Immature natural killer cell (primary cell): Measurements from ENCODE around the gene ZNF471. TPM values are rescaled to one million over a fixed set of nuclear protein-coding genes. Genes with fewer than 3 reads are reported as not detected.
A peak's percentile ranks its signal among the peaks of the same experiment; 100 is the strongest.

ENCODE experiments used
- DNase-seq, 3 donors: peaks; one replicate each; pipeline ENCODE4 v3.0.0; 2022; ENCODE audit warnings: mixed read lengths in 1 of 3
- H3K27ac Mint-ChIP-seq, 6 donors: one replicate each; pipeline ENCODE4 v1.8.0; 2020; ENCODE audit warnings: mixed read lengths in 6 of 6, mild to moderate bottlenecking in 5 of 6, inconsistent platforms in 4 of 6, moderate library complexity in 3 of 6
- H3K27me3 Mint-ChIP-seq, 3 donors: one replicate each; pipeline ENCODE4 v1.8.0; 2020 to 2021; ENCODE audit warnings: low read depth in 3 of 3, mild to moderate bottlenecking in 3 of 3, mixed read lengths in 3 of 3, moderate library complexity in 3 of 3, inconsistent platforms in 1 of 3
- H3K36me3 Mint-ChIP-seq, 3 donors: one replicate each; pipeline ENCODE4 v1.8.0; 2020; ENCODE audit warnings: mixed read lengths in 3 of 3, inconsistent platforms in 2 of 3, mild to moderate bottlenecking in 2 of 3
- H3K4me1 Mint-ChIP-seq, 2 donors: one replicate each; pipeline ENCODE4 v1.8.0; 2020; ENCODE audit warnings: inconsistent platforms in 2 of 2, mild to moderate bottlenecking in 2 of 2, mixed read lengths in 2 of 2, moderate library complexity in 1 of 2
- H3K4me3 Mint-ChIP-seq, 5 donors: one replicate each; pipeline ENCODE4 v1.8.0; 2020; ENCODE audit warnings: mild to moderate bottlenecking in 5 of 5, mixed read lengths in 5 of 5, inconsistent platforms in 3 of 5, moderate library complexity in 3 of 5
- H3K9me3 Mint-ChIP-seq, 6 donors: one replicate each; pipeline ENCODE4 v1.8.0; 2020; ENCODE audit warnings: mild to moderate bottlenecking in 6 of 6, mixed read lengths in 6 of 6, inconsistent platforms in 4 of 6, moderate library complexity in 3 of 6
- polyA plus RNA-seq, 3 donors: library from polyadenylated mRNA; unstranded; fragments of 300-500 nt; fragmentation: Illumina TruSeq; gene quantifications; one replicate each; pipeline ENCODE4 v1.2.3, GENCODE V29; 2021

The ZNF471 gene
- polyA plus RNA-seq, 3 donors from 2014 or later, result 0.28 to 0.40 TPM; not detected in 1

DNA sequence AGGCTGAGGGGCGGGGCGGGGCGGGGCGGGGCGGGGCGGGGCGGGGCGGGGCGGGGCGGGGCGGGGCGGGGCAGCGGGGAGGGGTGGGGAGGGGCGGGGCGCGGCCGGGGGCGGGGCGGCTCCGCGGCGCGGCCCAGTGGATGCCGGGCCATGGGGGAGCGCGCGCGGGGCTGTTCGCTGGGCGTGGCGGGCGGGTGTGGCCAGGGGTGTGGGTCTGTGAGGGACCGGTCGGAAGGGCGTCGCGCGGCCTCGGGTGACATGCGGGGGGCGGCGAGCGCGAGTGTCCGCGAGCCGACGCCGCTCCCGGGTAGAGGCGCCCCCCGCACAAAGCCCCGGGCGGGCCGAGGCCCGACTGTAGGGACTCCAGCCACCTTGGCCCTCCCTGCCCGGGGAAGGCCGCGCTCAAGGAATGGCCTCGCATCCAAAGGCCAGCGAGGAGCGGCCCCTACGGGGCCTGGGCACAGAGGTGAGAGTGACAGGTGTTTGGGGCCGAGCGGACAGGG, 31.2 kb downstream of the ZNF471 start, which contains the start of gene ZFP28:
Gene ZFP28, plus strand, starts transcription at position 188 of the 503 bp plus-strand sequence. Its CDS starts 71 bp downstream, at position 259.
- H3K36me3 Mint-ChIP-seq, result peaks cover 16 to 39% (median 20%) of the 10 kb centered on the region in 3 donors
- peak within 1 kb of the TSS; percentile 62 to 96 (median 90) for H3K27ac Mint-ChIP-seq
- peak within 1 kb of the TSS; percentile 88 to 94 (median 92) for H3K4me3 Mint-ChIP-seq
- no peak for DNase-seq
- peaks cover 15 to 80% (median 38%) of the 10 kb centered on the region in 6 donors for H3K9me3 Mint-ChIP-seq
- peaks cover 32 to 39% of the 10 kb centered on the region in 2 donors for H3K4me1 Mint-ChIP-seq
- peaks cover 2 to 13% (median 8%) of the 10 kb centered on the region in 3 donors for H3K27me3 Mint-ChIP-seq

DNA sequence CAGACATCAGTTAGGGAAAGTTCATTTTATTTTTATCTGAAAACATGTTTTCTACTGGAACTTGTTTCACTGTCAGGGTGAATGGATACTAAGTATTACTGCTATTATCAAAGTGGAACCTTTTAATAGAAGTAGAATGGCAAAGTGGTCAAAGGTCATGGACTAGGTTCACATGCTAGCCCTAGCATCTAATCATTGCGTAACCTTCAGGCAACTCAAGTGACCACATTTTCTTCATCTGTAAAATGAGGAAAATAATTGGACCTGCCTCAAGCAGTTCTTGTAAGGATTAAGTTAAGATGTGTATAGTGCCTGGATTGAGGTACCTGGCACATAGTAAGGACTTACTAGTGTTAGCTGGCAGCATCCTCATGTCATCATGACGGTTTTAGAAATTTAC, 36.1 kb downstream of the ZNF471 start:
- peaks cover 0 to 3% (median 2%) of the 10 kb centered on the region in 3 donors for H3K27me3 Mint-ChIP-seq
- no peak overlapping the region for H3K27ac Mint-ChIP-seq
- H3K4me3 Mint-ChIP-seq, result no peak overlapping the region
- peaks cover 21 to 25% of the 10 kb centered on the region in 2 donors for H3K4me1 Mint-ChIP-seq
- H3K9me3 Mint-ChIP-seq, result peaks cover 26 to 86% (median 49%) of the 10 kb centered on the region in 6 donors
- H3K36me3 Mint-ChIP-seq, result peaks cover 26 to 59% (median 48%) of the 10 kb centered on the region in 3 donors
- DNase-seq, result no peak

- Mint-ChIP-seq H3K27ac (no peak overlapping the region), H3K9me3 (peaks cover 29 to 89% (median 66%) of the 10 kb centered on the region in 6 donors), H3K4me3 (no peak overlapping the region), H3K4me1 (no peaks in the 10 kb centered on the region), H3K27me3 (no peaks in the 10 kb centered on the region), H3K36me3 (peaks cover 34 to 77% (median 68%) of the 10 kb centered on the region in 3 donors)
- DNase-seq, result no peak
Observed at GRCh38 chr19:56547535-56547934, 39.9 kb downstream of the ZNF471 start.

- no peak overlapping the region for H3K27ac Mint-ChIP-seq
- H3K9me3 Mint-ChIP-seq, result peaks cover 46 to 92% (median 83%) of the 10 kb centered on the region in 6 donors
- peaks cover 0 to 6% (median 2%) of the 10 kb centered on the region in 3 donors for H3K27me3 Mint-ChIP-seq
- H3K4me1 Mint-ChIP-seq, result no peaks in the 10 kb centered on the region
- no peak for DNase-seq
- H3K4me3 Mint-ChIP-seq, result no peak overlapping the region
- H3K36me3 Mint-ChIP-seq, result peaks cover 45 to 67% (median 59%) of the 10 kb centered on the region in 3 donors
Observed at GRCh38 chr19:56554272-56554869, 46.7 kb downstream of the ZNF471 start.

DNA sequence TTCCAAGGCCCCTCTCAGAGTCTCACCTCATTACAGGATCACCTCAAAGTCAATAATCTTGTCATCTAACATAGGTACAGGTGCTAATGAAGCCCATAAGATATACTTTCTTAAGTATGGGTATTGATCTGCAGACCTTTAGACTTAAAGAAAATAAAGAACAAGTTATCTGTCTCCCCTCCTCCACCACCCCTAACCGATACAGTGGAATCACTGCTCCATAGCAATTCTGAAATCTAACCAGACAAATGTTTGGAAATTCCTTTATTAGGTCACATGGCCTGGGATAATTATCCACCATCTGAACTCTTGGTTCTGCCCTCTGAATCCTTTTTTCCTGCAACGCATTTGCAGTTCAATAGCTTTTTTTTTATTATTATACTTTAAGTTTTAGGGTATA, 55.1 kb downstream of the ZNF471 start:
- Mint-ChIP-seq H3K36me3 (peaks cover 19 to 22% (median 22%) of the 10 kb centered on the region in 3 donors), H3K9me3 (peaks cover 44 to 95% (median 89%) of the 10 kb centered on the region in 6 donors), H3K4me1 (peaks cover 11 to 13% of the 10 kb centered on the region in 2 donors), H3K27ac (no peak overlapping the region), H3K27me3 (peaks cover 3 to 5% (median 4%) of the 10 kb centered on the region in 3 donors), H3K4me3 (no peak overlapping the region)
- DNase-seq, result no peak

DNA sequence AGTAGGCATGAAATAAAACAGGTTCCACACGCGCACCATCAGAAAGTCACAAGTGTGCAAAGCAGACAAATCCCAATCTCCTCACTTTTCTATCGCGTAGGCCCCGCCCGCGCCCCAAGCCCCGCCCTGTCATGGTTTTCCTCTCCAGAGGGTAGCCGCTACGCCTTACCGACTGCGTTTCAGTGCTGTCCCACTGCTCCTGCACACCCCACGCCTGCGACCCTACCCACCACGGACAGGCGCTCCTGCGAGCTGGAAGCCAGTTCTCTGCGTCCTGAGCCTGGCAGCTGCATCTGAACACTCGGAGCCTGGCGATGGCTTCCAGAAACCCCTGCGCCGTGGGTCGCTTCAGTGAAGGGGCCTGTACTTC, 59.2 kb downstream of the ZNF471 start:
- no peak for DNase-seq

DNA sequence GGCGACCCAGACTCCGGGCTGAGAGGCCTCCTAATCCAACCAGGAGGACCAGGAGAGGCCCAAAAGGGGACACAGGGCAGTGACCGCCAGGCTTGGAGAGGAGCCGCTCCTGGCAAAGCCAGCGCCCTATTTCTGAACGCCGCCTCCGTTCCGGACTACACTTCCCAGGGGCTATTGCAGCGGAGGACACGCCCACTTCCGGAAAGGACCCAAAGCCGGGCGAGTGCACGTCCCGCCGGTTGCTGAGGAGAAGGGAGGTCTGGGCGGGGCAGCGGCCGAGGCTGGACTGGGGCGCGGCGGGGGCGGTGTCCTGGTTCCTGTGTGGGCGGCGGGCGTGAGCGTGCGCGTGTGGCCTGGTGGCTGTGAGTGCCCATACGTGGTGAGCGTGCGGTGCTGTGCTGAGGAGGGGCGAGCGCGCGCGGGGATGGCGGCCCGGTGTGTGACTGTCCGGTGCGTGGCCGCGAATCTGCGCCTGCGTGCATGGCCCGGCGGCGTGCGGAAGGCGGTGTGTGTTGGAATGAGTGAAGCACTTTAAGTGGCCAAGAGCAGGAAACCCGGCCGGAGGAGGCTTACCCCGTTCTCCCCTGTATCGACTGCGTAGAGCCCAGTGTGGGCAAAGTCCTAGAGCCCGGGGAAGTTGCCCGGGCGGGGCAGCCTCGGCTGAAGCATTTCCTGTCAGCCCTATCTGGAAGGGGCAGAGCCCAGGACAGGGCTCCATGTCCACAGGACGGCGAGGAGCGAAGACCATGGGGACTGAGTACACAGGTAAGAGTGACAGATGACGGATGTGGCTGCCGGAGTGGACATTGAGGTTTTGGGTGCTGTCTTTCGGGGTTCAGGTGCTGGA, 59.8 kb downstream of the ZNF471 start, which contains the start of gene ZNF470:
Gene ZNF470, plus strand, starts transcription at position 195 of the 847 bp plus-strand sequence. CDS start 2,844 bp downstream, outside the sequence.
- H3K27ac Mint-ChIP-seq, result peak within 1 kb of the TSS; percentile 79 to 94 (median 92)
- peaks cover 3 to 5% (median 4%) of the 10 kb centered on the region in 3 donors for H3K27me3 Mint-ChIP-seq
- DNase-seq, result peak; percentile 87 to 88 (median 87)
- H3K9me3 Mint-ChIP-seq, result peaks cover 36 to 88% (median 73%) of the 10 kb centered on the region in 6 donors
- peak within 1 kb of the TSS; percentile 95 to 99 (median 97) for H3K4me3 Mint-ChIP-seq
- H3K36me3 Mint-ChIP-seq, result peaks cover 42 to 52% (median 43%) of the 10 kb centered on the region in 3 donors
- H3K4me1 Mint-ChIP-seq, result peaks cover 16 to 19% of the 10 kb centered on the region in 2 donors

More for the DNA sequence above, 59.2 kb downstream of the ZNF471 start:
- peaks cover 34 to 88% (median 76%) of the 10 kb centered on the region in 6 donors for H3K9me3 Mint-ChIP-seq
- peak overlapping the region; percentile 95 to 99 (median 97) for H3K4me3 Mint-ChIP-seq
- H3K4me1 Mint-ChIP-seq, result peaks cover 16 to 19% of the 10 kb centered on the region in 2 donors
- peak overlapping the region; percentile 79 to 94 (median 92) for H3K27ac Mint-ChIP-seq
- H3K27me3 Mint-ChIP-seq, result peaks cover 3 to 5% (median 4%) of the 10 kb centered on the region in 3 donors
- H3K36me3 Mint-ChIP-seq, result peaks cover 40 to 52% (median 41%) of the 10 kb centered on the region in 3 donors

- Mint-ChIP-seq H3K36me3 (peaks cover 70 to 77% (median 74%) of the 10 kb centered on the region in 3 donors), H3K4me1 (peaks cover 8 to 9% of the 10 kb centered on the region in 2 donors), H3K27ac (no peak overlapping the region), H3K9me3 (peaks cover 52 to 92% (median 81%) of the 10 kb centered on the region in 6 donors), H3K4me3 (no peak overlapping the region), H3K27me3 (peaks cover under 1 to 5% (median 5%) of the 10 kb centered on the region in 3 donors)
- no peak for DNase-seq
Observed at GRCh38 chr19:56572589-56572988, 64.9 kb downstream of the ZNF471 start.

DNA sequence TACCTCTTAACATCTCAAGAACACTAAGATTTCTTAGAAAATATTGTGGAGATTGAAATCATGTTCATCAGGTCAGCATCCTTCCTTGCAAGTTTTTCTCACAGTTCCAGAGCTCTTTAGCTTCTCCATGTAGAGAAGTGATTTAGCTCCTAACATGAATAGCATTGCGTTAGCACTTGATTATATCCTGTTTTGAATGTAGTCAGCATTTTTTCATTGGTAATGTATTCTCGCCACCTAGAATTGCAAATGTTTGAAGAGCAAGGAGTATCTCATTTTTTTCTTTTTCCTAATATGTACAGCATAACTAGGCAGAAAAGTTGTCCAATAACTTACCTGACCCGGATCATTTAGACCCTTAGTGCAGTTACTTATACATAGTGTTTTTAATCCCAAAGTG, 66.3 kb downstream of the ZNF471 start:
- H3K27me3 Mint-ChIP-seq, result peaks cover 0 to 5% (median 4%) of the 10 kb centered on the region in 3 donors
- no peak overlapping the region for H3K4me3 Mint-ChIP-seq
- no peaks in the 10 kb centered on the region for H3K4me1 Mint-ChIP-seq
- H3K36me3 Mint-ChIP-seq, result peaks cover 68 to 78% (median 72%) of the 10 kb centered on the region in 3 donors
- H3K27ac Mint-ChIP-seq, result no peak overlapping the region
- peaks cover 44 to 94% (median 90%) of the 10 kb centered on the region in 6 donors for H3K9me3 Mint-ChIP-seq
- no peak for DNase-seq

GRCh38 chr19:56577719-56578602, 70.3 kb downstream of the ZNF471 start:
- Mint-ChIP-seq H3K36me3 (peaks cover 46 to 56% (median 54%) of the 10 kb centered on the region in 3 donors), H3K4me3 (no peak overlapping the region), H3K27ac (no peak overlapping the region), H3K9me3 (peaks cover 57 to 98% (median 96%) of the 10 kb centered on the region in 6 donors), H3K4me1 (no peaks in the 10 kb centered on the region), H3K27me3 (peaks cover 0 to 4% (median 2%) of the 10 kb centered on the region in 3 donors)
- DNase-seq, result no peak
